ENCODE results near the gene SPTLC3. TPM values are rescaled to one million over a fixed set of nuclear protein-coding genes. Genes with fewer than 3 reads are reported as not detected.

Gene SPTLC3
- total RNA-seq, 1 donor from 2014 or later: 10.6 TPM

GRCh38 chr20:12970372-12970821 lies 38.4 kb upstream of the SPTLC3 start:
- Mint-ChIP-seq H3K36me3 (no peaks in the 10 kb centered on the region), H3K27me3 (no peaks in the 10 kb centered on the region), H3K9me3 (no peaks in the 10 kb centered on the region), H3K27ac (no peak overlapping the region), H3K4me1 (ENCODE audit: unreplicated experiment) (no peaks in the 10 kb centered on the region), H3K4me3 (no peak overlapping the region)
- DNase-seq (ENCODE audit: extremely low spot score, unreplicated experiment): no peak
- TF ChIP-seq, protein P1, sequence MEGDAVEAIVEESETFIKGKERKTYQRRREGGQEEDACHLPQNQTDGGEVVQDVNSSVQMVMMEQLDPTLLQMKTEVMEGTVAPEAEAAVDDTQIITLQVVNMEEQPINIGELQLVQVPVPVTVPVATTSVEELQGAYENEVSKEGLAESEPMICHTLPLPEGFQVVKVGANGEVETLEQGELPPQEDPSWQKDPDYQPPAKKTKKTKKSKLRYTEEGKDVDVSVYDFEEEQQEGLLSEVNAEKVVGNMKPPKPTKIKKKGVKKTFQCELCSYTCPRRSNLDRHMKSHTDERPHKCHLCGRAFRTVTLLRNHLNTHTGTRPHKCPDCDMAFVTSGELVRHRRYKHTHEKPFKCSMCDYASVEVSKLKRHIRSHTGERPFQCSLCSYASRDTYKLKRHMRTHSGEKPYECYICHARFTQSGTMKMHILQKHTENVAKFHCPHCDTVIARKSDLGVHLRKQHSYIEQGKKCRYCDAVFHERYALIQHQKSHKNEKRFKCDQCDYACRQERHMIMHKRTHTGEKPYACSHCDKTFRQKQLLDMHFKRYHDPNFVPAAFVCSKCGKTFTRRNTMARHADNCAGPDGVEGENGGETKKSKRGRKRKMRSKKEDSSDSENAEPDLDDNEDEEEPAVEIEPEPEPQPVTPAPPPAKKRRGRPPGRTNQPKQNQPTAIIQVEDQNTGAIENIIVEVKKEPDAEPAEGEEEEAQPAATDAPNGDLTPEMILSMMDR (conservative IDR thresholded peaks at IDR 0.05): peak; percentile 74

DNA sequence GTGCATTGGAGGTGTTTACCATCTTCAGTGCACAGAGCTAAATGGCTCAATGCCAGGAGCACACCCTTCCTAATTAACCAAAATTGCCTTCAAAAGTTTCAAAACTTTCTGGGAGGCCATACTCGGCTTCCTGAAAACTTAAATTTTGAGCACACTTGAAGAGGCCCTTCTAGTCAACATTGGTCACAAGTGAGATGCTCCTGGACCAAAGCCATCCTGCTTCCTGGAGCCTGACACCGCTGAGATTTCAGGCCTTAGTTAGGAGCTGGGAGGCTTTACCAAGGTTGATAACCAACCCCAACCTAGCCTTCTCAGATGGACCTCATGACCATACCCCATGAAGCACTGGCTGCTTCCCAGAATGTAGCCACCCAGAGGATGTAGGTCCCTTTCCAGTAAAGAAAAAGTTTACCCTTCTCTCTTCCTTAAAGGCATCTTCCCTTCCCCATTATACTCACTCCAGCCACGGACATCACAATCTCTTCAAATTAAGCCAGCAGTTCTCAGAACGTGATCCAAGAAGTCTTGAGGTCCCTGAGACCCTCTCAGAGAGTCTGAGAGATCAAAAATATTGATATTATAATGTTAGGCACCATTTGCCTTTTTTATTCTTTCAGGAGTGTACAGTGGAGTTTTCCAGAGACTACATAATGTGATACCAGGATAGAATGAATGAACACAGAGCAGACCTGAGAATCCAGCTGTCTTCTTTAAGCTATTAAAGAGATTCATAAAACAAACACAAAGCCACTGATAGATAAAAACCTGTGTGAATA lies 32.8 kb upstream of the SPTLC3 start:
- no peaks in the 10 kb centered on the region for H3K36me3 Mint-ChIP-seq
- no peaks in the 10 kb centered on the region for H3K9me3 Mint-ChIP-seq
- H3K4me1 Mint-ChIP-seq (ENCODE audit: unreplicated experiment): peaks cover 12% of the 10 kb centered on the region
- DNase-seq (ENCODE audit: extremely low spot score, unreplicated experiment): no peak
- H3K4me3 Mint-ChIP-seq: no peak overlapping the region
- H3K27me3 Mint-ChIP-seq: no peaks in the 10 kb centered on the region
- TF ChIP-seq, protein P1 (conservative IDR thresholded peaks at IDR 0.05): no peak
- H3K27ac Mint-ChIP-seq: no peak overlapping the region

DNA sequence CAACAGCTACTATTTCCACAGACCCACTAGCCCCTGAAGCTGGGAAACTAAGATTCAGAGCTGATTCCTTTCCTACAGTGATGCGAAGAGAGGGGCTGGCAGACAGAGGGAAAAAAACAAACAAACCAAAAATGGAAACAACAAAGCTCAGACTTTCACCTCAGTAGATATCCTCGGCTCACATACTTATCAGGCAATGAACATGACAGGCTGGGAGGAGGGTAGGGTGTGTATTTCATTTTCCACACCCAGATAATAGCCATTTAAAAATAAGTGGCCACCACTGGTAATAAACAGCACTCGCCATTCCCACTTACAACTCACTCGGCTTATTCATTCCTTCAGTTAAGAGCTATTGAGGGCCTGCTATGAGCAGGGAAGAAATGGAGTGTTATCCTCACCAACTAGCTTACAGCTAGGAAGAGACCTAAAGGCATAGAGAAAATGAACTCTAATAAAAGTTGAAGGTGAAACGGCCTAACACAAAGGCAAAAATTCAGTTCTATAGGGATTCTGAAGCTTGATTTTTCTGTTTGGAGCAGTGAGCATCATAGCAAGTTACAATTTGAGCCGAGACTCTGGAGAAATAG lies 32.0 kb upstream of the SPTLC3 start:
- Mint-ChIP-seq H3K27ac (no peak overlapping the region), H3K9me3 (no peaks in the 10 kb centered on the region)
- TF ChIP-seq, protein P1 (conservative IDR thresholded peaks at IDR 0.05): no peak

GRCh38 chr20:12977328-12978125 lies 31.2 kb upstream of the SPTLC3 start:
- peaks cover 12% of the 10 kb centered on the region for H3K4me1 Mint-ChIP-seq (ENCODE audit: unreplicated experiment)
- no peaks in the 10 kb centered on the region for H3K27me3 Mint-ChIP-seq
- H3K9me3 Mint-ChIP-seq: no peaks in the 10 kb centered on the region
- no peak for DNase-seq (ENCODE audit: extremely low spot score, unreplicated experiment)
- no peaks in the 10 kb centered on the region for H3K36me3 Mint-ChIP-seq
- TF ChIP-seq, protein P1 (conservative IDR thresholded peaks at IDR 0.05): no peak
- peak overlapping the region; percentile 10 for H3K27ac Mint-ChIP-seq
- H3K4me3 Mint-ChIP-seq: no peak overlapping the region

More for the DNA sequence above, 32.0 kb upstream of the SPTLC3 start:
- no peaks in the 10 kb centered on the region for H3K27me3 Mint-ChIP-seq
- DNase-seq (ENCODE audit: extremely low spot score, unreplicated experiment): no peak
- no peaks in the 10 kb centered on the region for H3K36me3 Mint-ChIP-seq
- H3K4me1 Mint-ChIP-seq (ENCODE audit: unreplicated experiment): peaks cover 12% of the 10 kb centered on the region
- no peak overlapping the region for H3K4me3 Mint-ChIP-seq

- Mint-ChIP-seq H3K27me3 (no peaks in the 10 kb centered on the region), H3K4me1 (ENCODE audit: unreplicated experiment) (peaks cover 12% of the 10 kb centered on the region), H3K27ac (no peak overlapping the region), H3K4me3 (no peak overlapping the region), H3K9me3 (no peaks in the 10 kb centered on the region), H3K36me3 (no peaks in the 10 kb centered on the region)
- TF ChIP-seq, protein P1 (conservative IDR thresholded peaks at IDR 0.05): no peak
- DNase-seq (ENCODE audit: extremely low spot score, unreplicated experiment): no peak
These were observed 30.7 kb upstream of the SPTLC3 start for GRCh38 chr20:12978126-12978394.
